ENCODE results near the gene LYSMD1.

LYSMD1 gene

GRCh38 chr1:151175863-151176262 lies 10.2 kb upstream of the LYSMD1 start, which contains the start of gene TMOD4:
TMOD4 (minus strand) TSS chr1:151175981; CDS start chr1:151174875, 1,106 bp downstream.
- Histone ChIP-seq H3K4me2 (no peak within 1 kb of the TSS), H3K4me3 (no peak within 1 kb of the TSS), H3K36me3 (peaks cover 94% of the 10 kb centered on the region), H3K27me3 (no peaks in the 10 kb centered on the region), H4K20me1 (no peaks in the 10 kb centered on the region), H3K4me1 (no peaks in the 10 kb centered on the region), H3K27ac (no peak within 1 kb of the TSS), H3K9ac (no peak within 1 kb of the TSS), H3K9me3 (no peaks in the 10 kb centered on the region)
- TF ChIP-seq Cebpa-rat (IDR thresholded peaks at IDR 0.05) = no peak

GRCh38 chr1:151175041-151175741 lies 9.5 kb upstream of the LYSMD1 start:
- Histone ChIP-seq H3K4me3 (no peak overlapping the region), H3K4me2 (no peak overlapping the region), H3K9me3 (no peaks in the 10 kb centered on the region), H3K27ac (no peak overlapping the region), H3K4me1 (no peaks in the 10 kb centered on the region), H4K20me1 (no peaks in the 10 kb centered on the region), H3K9ac (no peak overlapping the region), H3K36me3 (peaks cover 94% of the 10 kb centered on the region), H3K27me3 (no peaks in the 10 kb centered on the region)
- no peak for TF ChIP-seq Cebpa-rat (IDR thresholded peaks at IDR 0.05)

GRCh38 chr1:151171190-151171589 lies 5.5 kb upstream of the LYSMD1 start:
- no peaks in the 10 kb centered on the region for H3K27me3 ChIP-seq
- H3K9me3 ChIP-seq = no peaks in the 10 kb centered on the region
- H3K4me1 ChIP-seq = peaks cover 11% of the 10 kb centered on the region
- H3K4me2 ChIP-seq = no peak overlapping the region
- H3K27ac ChIP-seq = no peak overlapping the region
- TF ChIP-seq Cebpa-rat (IDR thresholded peaks at IDR 0.05) = no peak
- peaks cover 85% of the 10 kb centered on the region for H3K36me3 ChIP-seq
- H3K4me3 ChIP-seq = no peak overlapping the region
- H3K9ac ChIP-seq = no peak overlapping the region
- no peaks in the 10 kb centered on the region for H4K20me1 ChIP-seq

GRCh38 chr1:151167116-151167515 lies 1.4 kb upstream of the LYSMD1 start:
- peaks cover 48% of the 10 kb centered on the region for H3K36me3 ChIP-seq
- H3K9ac ChIP-seq = peak overlapping the region; percentile 88
- no peaks in the 10 kb centered on the region for H3K9me3 ChIP-seq
- H4K20me1 ChIP-seq = no peaks in the 10 kb centered on the region
- no peaks in the 10 kb centered on the region for H3K27me3 ChIP-seq
- H3K27ac ChIP-seq = 0 out of 2 replicates have a peak overlapping the region, but pooled peaks have one; percentile 79
- H3K4me2 ChIP-seq = peak overlapping the region; percentile 85
- peaks cover 33% of the 10 kb centered on the region for H3K4me1 ChIP-seq
- TF ChIP-seq Cebpa-rat (IDR thresholded peaks at IDR 0.05) = no peak
- peak overlapping the region; percentile 79 for H3K4me3 ChIP-seq

- H3K9ac ChIP-seq = peak overlapping the region; percentile 88
- H3K27me3 ChIP-seq = no peaks in the 10 kb centered on the region
- H3K36me3 ChIP-seq = peaks cover 47% of the 10 kb centered on the region
- H4K20me1 ChIP-seq = no peaks in the 10 kb centered on the region
- peaks cover 33% of the 10 kb centered on the region for H3K4me1 ChIP-seq
- H3K4me3 ChIP-seq = peak overlapping the region; percentile 79
- H3K9me3 ChIP-seq = no peaks in the 10 kb centered on the region
- no peak for TF ChIP-seq Cebpa-rat (IDR thresholded peaks at IDR 0.05)
- H3K27ac ChIP-seq = peak overlapping the region; percentile 79
- peak overlapping the region; percentile 85 for H3K4me2 ChIP-seq
Observed at GRCh38 chr1:151166505-151166956, 829 bp upstream of the LYSMD1 start.

GRCh38 chr1:151165281-151165737 lies 393 bp downstream of the LYSMD1 start:
- Histone ChIP-seq H3K9me3 (no peaks in the 10 kb centered on the region), H3K36me3 (peaks cover 45% of the 10 kb centered on the region), H3K4me2 (peak overlapping the region; percentile 85), H3K27ac (peak overlapping the region; percentile 73), H3K4me3 (peak overlapping the region; percentile 79), H3K9ac (peak overlapping the region; percentile 75), H4K20me1 (no peaks in the 10 kb centered on the region), H3K4me1 (peaks cover 39% of the 10 kb centered on the region), H3K27me3 (no peaks in the 10 kb centered on the region)
- TF ChIP-seq Cebpa-rat (IDR thresholded peaks at IDR 0.05) = no peak

GRCh38 chr1:151164732-151165280 lies 896 bp downstream of the LYSMD1 start:
- peak overlapping the region; percentile 75 for H3K9ac ChIP-seq
- H3K27me3 ChIP-seq = no peaks in the 10 kb centered on the region
- no peaks in the 10 kb centered on the region for H4K20me1 ChIP-seq
- H3K4me2 ChIP-seq = peak overlapping the region; percentile 85
- no peaks in the 10 kb centered on the region for H3K9me3 ChIP-seq
- peaks cover 42% of the 10 kb centered on the region for H3K36me3 ChIP-seq
- peak overlapping the region; percentile 73 for H3K27ac ChIP-seq
- TF ChIP-seq Cebpa-rat (IDR thresholded peaks at IDR 0.05) = no peak
- peaks cover 44% of the 10 kb centered on the region for H3K4me1 ChIP-seq
- peak overlapping the region; percentile 79 for H3K4me3 ChIP-seq

GRCh38 chr1:151159373-151159772 lies 6.3 kb downstream of the LYSMD1 start:
- Histone ChIP-seq H3K4me3 (0 out of 2 replicates have a peak overlapping the region, but pooled peaks have one; percentile 40), H3K9me3 (no peaks in the 10 kb centered on the region), H3K36me3 (peaks cover 19% of the 10 kb centered on the region), H3K27me3 (no peaks in the 10 kb centered on the region), H3K9ac (peak overlapping the region; percentile 34; the same call in 1 of the 2 replicates), H3K27ac (peak overlapping the region; percentile 86), H4K20me1 (no peaks in the 10 kb centered on the region), H3K4me2 (peak overlapping the region; percentile 95), H3K4me1 (peaks cover 64% of the 10 kb centered on the region)
- no peak for TF ChIP-seq Cebpa-rat (IDR thresholded peaks at IDR 0.05)

- TF ChIP-seq Cebpa-rat (IDR thresholded peaks at IDR 0.05) = no peak
- H3K4me2 ChIP-seq = peak overlapping the region; percentile 95
- peak overlapping the region; percentile 34; the same call in 1 of the 2 replicates for H3K9ac ChIP-seq
- H3K27ac ChIP-seq = peak overlapping the region; percentile 86
- no peaks in the 10 kb centered on the region for H4K20me1 ChIP-seq
- peaks cover 62% of the 10 kb centered on the region for H3K4me1 ChIP-seq
- no peaks in the 10 kb centered on the region for H3K27me3 ChIP-seq
- peaks cover 19% of the 10 kb centered on the region for H3K36me3 ChIP-seq
- 0 out of 2 replicates have a peak overlapping the region, but pooled peaks have one; percentile 71 for H3K4me3 ChIP-seq
- no peaks in the 10 kb centered on the region for H3K9me3 ChIP-seq
Observed at GRCh38 chr1:151158751-151159251, 6.9 kb downstream of the LYSMD1 start.

GRCh38 chr1:151158326-151158725 lies 7.4 kb downstream of the LYSMD1 start:
- Histone ChIP-seq H3K4me1 (peaks cover 59% of the 10 kb centered on the region), H4K20me1 (no peaks in the 10 kb centered on the region), H3K36me3 (peaks cover 19% of the 10 kb centered on the region), H3K4me2 (peak overlapping the region; percentile 95), H3K9ac (no peak overlapping the region), H3K9me3 (no peaks in the 10 kb centered on the region), H3K4me3 (peak overlapping the region; percentile 71), H3K27me3 (no peaks in the 10 kb centered on the region), H3K27ac (peak overlapping the region; percentile 86)
- no peak for TF ChIP-seq Cebpa-rat (IDR thresholded peaks at IDR 0.05)

Data from BLaER1 (cell line).